ENCODE results near the gene LRP1. TPM values are rescaled to one million over a fixed set of nuclear protein-coding genes. Genes with fewer than 3 reads are reported as not detected.

The LRP1 gene
- total RNA-seq, 2 experiments from 2014 or later = 6.6 to 8.5 TPM

- no peaks in the 10 kb centered on the region for H3K9me3 Mint-ChIP-seq
- peaks cover 11% of the 10 kb centered on the region for H3K4me1 Mint-ChIP-seq (ENCODE audit: low read depth)
- intact Hi-C loops (cut with DNase I, micrococcal nuclease) = no loop called here
- DNase-seq = no peak
- H3K27me3 Mint-ChIP-seq = peaks cover 4% of the 10 kb centered on the region
- Histone ChIP-seq H3K36me3 (ENCODE audit: insufficient read depth, low read length) (no peaks in the 10 kb centered on the region), H3K9me3 (ENCODE audit: control insufficient read depth in 1 of 2, insufficient read depth in 1 of 2, low read length in 2 of 2) (no peaks in the 10 kb centered on the region), H3K4me3 (ENCODE audit: low read length) (no peak overlapping the region), H3K27ac (ENCODE audit: low read depth in 1 of 2, low read length in 2 of 2) (no peak overlapping the region), H3K27me3 (ENCODE audit: control insufficient read depth in 1 of 2, insufficient read depth in 2 of 2, low read length in 2 of 2) (no peaks in the 10 kb centered on the region), H3K4me1 (ENCODE audit: insufficient read depth, low read length) (peaks cover 8% of the 10 kb centered on the region)
- no peak for ATAC-seq (ENCODE audit: poor library complexity)
- ChIA-PET CTCF (no interaction called here), POLR2A (no interaction called here)
- TF ChIP-seq CTCF (IDR thresholded peaks at IDR 0.05) = no peak
- H3K27ac Mint-ChIP-seq = no peak overlapping the region
- H3K36me3 Mint-ChIP-seq (ENCODE audit: low read depth) = no peaks in the 10 kb centered on the region
- H3K4me3 Mint-ChIP-seq = no peak overlapping the region
Observed at GRCh38 chr12:57133013-57133569, 4.8 kb downstream of the LRP1 start.

GRCh38 chr12:57133916-57134315 is 5.6 kb downstream of the LRP1 start:
- intact Hi-C loops (cut with DNase I, micrococcal nuclease) = no loop called here
- ChIA-PET CTCF (no interaction called here), POLR2A (no interaction called here)
- no peaks in the 10 kb centered on the region for H3K9me3 Mint-ChIP-seq
- no peak for DNase-seq
- no peak overlapping the region for H3K4me3 Mint-ChIP-seq
- Histone ChIP-seq H3K27me3 (ENCODE audit: control insufficient read depth in 1 of 2, insufficient read depth in 2 of 2, low read length in 2 of 2) (no peaks in the 10 kb centered on the region), H3K4me3 (ENCODE audit: low read length) (no peak overlapping the region), H3K4me1 (ENCODE audit: insufficient read depth, low read length) (peaks cover 3% of the 10 kb centered on the region), H3K9me3 (ENCODE audit: control insufficient read depth in 1 of 2, insufficient read depth in 1 of 2, low read length in 2 of 2) (no peaks in the 10 kb centered on the region), H3K27ac (ENCODE audit: low read depth in 1 of 2, low read length in 2 of 2) (no peak overlapping the region), H3K36me3 (ENCODE audit: insufficient read depth, low read length) (no peaks in the 10 kb centered on the region)
- H3K27ac Mint-ChIP-seq = no peak overlapping the region
- H3K4me1 Mint-ChIP-seq (ENCODE audit: low read depth) = peaks cover 11% of the 10 kb centered on the region
- no peak for TF ChIP-seq CTCF (IDR thresholded peaks at IDR 0.05)
- H3K36me3 Mint-ChIP-seq (ENCODE audit: low read depth) = no peaks in the 10 kb centered on the region
- no peak for ATAC-seq (ENCODE audit: poor library complexity)
- peaks cover 4% of the 10 kb centered on the region for H3K27me3 Mint-ChIP-seq

GRCh38 chr12:57134949-57135348 is 6.7 kb downstream of the LRP1 start:
- CTCF ChIA-PET = interaction anchor here (1.0 kb wide), 1 partner anchor 10 kb away, joined by 4 read pairs; no protein-coding TSS in a partner anchor
- H3K36me3 Mint-ChIP-seq (ENCODE audit: low read depth) = no peaks in the 10 kb centered on the region
- Histone ChIP-seq H3K9me3 (ENCODE audit: control insufficient read depth in 1 of 2, insufficient read depth in 1 of 2, low read length in 2 of 2) (no peaks in the 10 kb centered on the region), H3K27me3 (ENCODE audit: control insufficient read depth in 1 of 2, insufficient read depth in 2 of 2, low read length in 2 of 2) (no peaks in the 10 kb centered on the region), H3K4me3 (ENCODE audit: low read length) (no peak overlapping the region), H3K36me3 (ENCODE audit: insufficient read depth, low read length) (peaks cover 2% of the 10 kb centered on the region), H3K27ac (ENCODE audit: low read depth in 1 of 2, low read length in 2 of 2) (no peak overlapping the region), H3K4me1 (ENCODE audit: insufficient read depth, low read length) (no peaks in the 10 kb centered on the region)
- ATAC-seq (ENCODE audit: poor library complexity) (no peak), DNase-seq (no peak)
- no peaks in the 10 kb centered on the region for H3K27me3 Mint-ChIP-seq
- no peak overlapping the region for H3K4me3 Mint-ChIP-seq
- no peak for TF ChIP-seq CTCF (IDR thresholded peaks at IDR 0.05)
- POLR2A ChIA-PET = no interaction called here
- H3K27ac Mint-ChIP-seq = no peak overlapping the region
- peaks cover 6% of the 10 kb centered on the region for H3K4me1 Mint-ChIP-seq (ENCODE audit: low read depth)
- H3K9me3 Mint-ChIP-seq = no peaks in the 10 kb centered on the region
- intact Hi-C loops (cut with DNase I, micrococcal nuclease) = no loop called here

Data from CD4-positive, alpha-beta T cell (primary cell).